HepG2 (cell line): Measurements from ENCODE around the gene COL9A3. TPM values are rescaled to one million over a fixed set of nuclear protein-coding genes. Genes with fewer than 3 reads are reported as not detected.
A peak's percentile ranks its signal among the peaks of the same experiment; 100 is the strongest.

Source experiments
- ATAC-seq: fragments of 200-7000 bp; cut with Tn5 transposase; 3 replicates; pipeline ENCODE4 v1.9.1; 2020; ENCODE audit warnings: mild to moderate bottlenecking, moderate library complexity
- BruUV-seq: library from RNA; stranded (reverse); fragments of 400-500 nt; replicated peaks from 2 replicates; lab custom pipeline; 2021; lab: Mats Ljungman, UMichigan
- CTCF ChIA-PET: fragments of 300-600 bp; formaldehyde crosslinking; extraction: SDS; loops from one replicate; lab custom pipeline; 2021; ENCODE audit warnings: low total read pairs, inconsistent platforms, low intra/inter-chr PET ratio; lab: Yijun Ruan, JAX
- POLR2A ChIA-PET: fragments of 350-600 bp; sonication (Branson Sonifier 250); formaldehyde crosslinking; loops from one replicate; lab custom pipeline; 2020; ENCODE audit warnings: antibody characterized with exemption, inconsistent platforms; lab: Yijun Ruan, JAX
- DNase-seq: peaks from one replicate; pipeline ENCODE4 v3.0.0-alpha.2; 2015; ENCODE audit warnings: low spot score
- FAIRE-seq: peaks from 3 replicates; lab custom pipeline; 2011; peaks lifted over from hg19 to GRCh38; lab: Jason Lieb, UNC
- H2AFZ ChIP-seq: one replicate; pipeline ENCODE4 v1.6.1; 2011; ENCODE audit warnings: low read length, inconsistent platforms
- H3K27ac ChIP-seq: fragments of 300-600 bp; 3 replicates; pipeline ENCODE4 v1.8.0; 2011; ENCODE audit warnings: mixed run types, mild to moderate bottlenecking, mixed read lengths, low read length, inconsistent platforms; ENCODE audit not compliant: insufficient read depth; ENCODE audit errors: extremely low read length
- H3K27me3 ChIP-seq, 2 experiments: fragments of 200-600 bp in 1 of 2; 2 replicates in 1 of 2; 3 replicates in 1 of 2; pipeline versions ENCODE4 v1.6.0 to v1.8.0; 2011; ENCODE audit warnings: low read length in 2 of 2, mild to moderate bottlenecking in 2 of 2, moderate library complexity in 2 of 2, inconsistent platforms in 1 of 2; ENCODE audit not compliant: insufficient read depth in 2 of 2, control insufficient read depth in 1 of 2
- H3K36me3 ChIP-seq, 2 experiments: fragments of 200-600 bp in 1 of 2; replicated peaks in 1 of 2; 2 replicates in 1 of 2; 3 replicates in 1 of 2; pipeline versions ENCODE4 v1.5.1 to v1.8.0; 2011; ENCODE audit warnings: low read length in 2 of 2, inconsistent platforms in 1 of 2; ENCODE audit not compliant: insufficient read depth in 2 of 2, control insufficient read depth in 1 of 2
- H3K4me1 ChIP-seq: 2 replicates; pipeline ENCODE4 v1.5.1; 2012; ENCODE audit warnings: low read length, inconsistent platforms; ENCODE audit not compliant: insufficient read depth
- H3K4me2 ChIP-seq: 2 replicates; pipeline ENCODE4 v1.6.0; 2011; ENCODE audit warnings: low read depth, low read length, inconsistent platforms
- H3K4me3 ChIP-seq, 3 experiments: fragments of 200-600 bp in 1 of 3; sonication (generic), shearing (Covaris generic) in 1 of 3; replicated peaks in 1 of 3; 2 replicates each; pipeline ENCODE4 v1.5.1; 2011 to 2016; ENCODE audit warnings: low read length in 3 of 3, inconsistent platforms in 2 of 3, low read depth in 2 of 3, mild to moderate bottlenecking in 2 of 3, control low read depth in 1 of 3, mixed read lengths in 1 of 3; ENCODE audit not compliant: insufficient read depth in 1 of 3
- H3K79me2 ChIP-seq: one replicate; pipeline ENCODE4 v1.6.1; 2011; ENCODE audit warnings: low read length, inconsistent platforms; ENCODE audit not compliant: insufficient read depth
- H3K9ac ChIP-seq: 2 replicates; pipeline ENCODE4 v1.6.0; 2011; ENCODE audit warnings: mild to moderate bottlenecking, low read depth, low read length, inconsistent platforms; ENCODE audit not compliant: insufficient read depth
- H3K9me3 ChIP-seq: 2 replicates; pipeline ENCODE4 v1.5.1; 2012; ENCODE audit warnings: mild to moderate bottlenecking, low read length
- H4K20me1 ChIP-seq: 2 replicates; pipeline ENCODE4 v1.6.0; 2011; ENCODE audit warnings: inconsistent platforms, mild to moderate bottlenecking, low read length, moderate library complexity; ENCODE audit not compliant: insufficient read depth
- HCFC1 ChIP-seq: fragments of 150-350 bp; IDR thresholded peaks from 2 replicates; pipeline ENCODE4 v1.6.1; 2014; ENCODE audit warnings: low read depth, low read length
- NCOR1 ChIP-seq: fragments of 200-600 bp; sonication (generic); IDR thresholded peaks from 2 replicates; pipeline ENCODE4 v1.7.0; 2017; ENCODE audit warnings: antibody characterized with exemption, low read length, borderline replicate concordance
- NFAT5 ChIP-seq: sonication (generic); formaldehyde crosslinking; IDR thresholded peaks from 2 replicates; pipeline ENCODE4 v1.4.0; 2020; ENCODE audit warnings: missing genetic modification reagents
- POLR2AphosphoS5 ChIP-seq: IDR thresholded peaks from 2 replicates; pipeline ENCODE4 v1.6.1; 2012; ENCODE audit warnings: low read depth, low read length
- SIN3A ChIP-seq: IDR thresholded peaks from 2 replicates; pipeline ENCODE4 v1.6.1; 2011; ENCODE audit warnings: low read depth, mild to moderate bottlenecking, control low read depth, low read length, borderline replicate concordance
- SIN3B ChIP-seq: fragments of 150-350 bp; IDR thresholded peaks from 2 replicates; pipeline ENCODE4 v1.6.1; 2014; ENCODE audit warnings: low read length
- TEAD2 ChIP-seq: sonication (generic); formaldehyde crosslinking; IDR thresholded peaks from 2 replicates; pipeline ENCODE4 v1.9.0; 2021; ENCODE audit warnings: missing genetic modification reagents
- ZBTB14 ChIP-seq: sonication (generic); formaldehyde crosslinking; IDR thresholded peaks from 2 replicates; pipeline ENCODE4 v1.4.0; 2020; ENCODE audit warnings: missing genetic modification reagents
- ZNF639 ChIP-seq: conservative IDR thresholded peaks from 2 replicates; pipeline ENCODE4 v1.6.1; 2018; ENCODE audit warnings: missing genetic modification reagents
- ZNF800 ChIP-seq: sonication (generic); formaldehyde crosslinking; IDR thresholded peaks from 2 replicates; pipeline ENCODE4 v1.4.0; 2020; ENCODE audit warnings: missing genetic modification reagents
- WGBS: methylation state at CpG from one replicate; pipeline ENCODE4 v1.1.6; 2017; ENCODE audit warnings: low lambda C conversion rate; 5-methylcytosine and 5-hydroxymethylcytosine counted together
- in situ Hi-C: cut with HindIII; loops from 2 replicates; pipeline ENCODE4 v1.10.0; 2017; ENCODE audit warnings: low pct_unique_long_range_greater_than_20kb; ENCODE audit not compliant: extremely low pct_ligation_motif_present
- intact Hi-C: fragments of 100-400 bp; cut with micrococcal nuclease; formaldehyde crosslinking; loops from one replicate; pipeline ENCODE4 v1.10.0; 2022; ENCODE audit not compliant: unreplicated experiment
- polyA plus RNA-seq, 8 experiments: library from polyadenylated mRNA; depleted of rRNA in 3 of 8; stranded (reverse) in 7 of 8; unstranded in 1 of 8; fragments of >200 nt; fragmentation: Illumina TruSeq in 4 of 8; extraction: Trizol in 4 of 8; gene quantifications; 2 replicates each; pipeline versions ENCODE4 v1.2.1 to v1.2.3, GENCODE V29; 2011 to 2016; ENCODE audit warnings: low read depth in 4 of 8, missing spikeins in 1 of 8, mixed read lengths in 1 of 8; ENCODE audit not compliant: insufficient read depth in 1 of 8
- total RNA-seq, 5 experiments: library from RNA; depleted of rRNA; stranded (reverse); fragments of >200 nt; fragmentation: Illumina TruSeq; extraction: Trizol; gene quantifications; 2 replicates each; pipeline ENCODE4 v1.2.3, GENCODE V29; 2016; ENCODE audit warnings: low read depth in 1 of 5

Gene COL9A3
- total and polyA plus RNA-seq, 2 of the 13 experiments (the other 11 are each of a cell fraction or from before 2014, with no cell fraction given), result 155 to 204 TPM

GRCh38 chr20:62808211-62808865 is 8.5 kb upstream of the COL9A3 start:
- in situ Hi-C loops (no loop called here), intact Hi-C loops (loop anchor here (5.0 kb wide), 1 partner anchor 186 kb away; no protein-coding TSS in a partner anchor)
- H3K4me3 ChIP-seq, result no peak overlapping the region
- peaks cover 38% of the 10 kb centered on the region for H3K4me1 ChIP-seq
- DNase-seq (peak; percentile 66), FAIRE-seq (peak; percentile 48), ATAC-seq (peak; percentile 18)
- no peak overlapping the region for H3K27ac ChIP-seq
- no peak overlapping the region for H3K4me2 ChIP-seq
- no peak overlapping the region for H3K9ac ChIP-seq
- POLR2A ChIA-PET, result interaction anchor here (0.9 to 6.6 kb wide), 4 partner anchors 10 to 29 kb away, joined by 3 to 110 read pairs (median 10); partner anchors contain the start of gene MRGBP
- CTCF ChIA-PET, result interaction anchor here (0.7 to 2.1 kb wide), 7 partner anchors 8 to 184 kb away, joined by 3 to 25 read pairs (median 5); no protein-coding TSS in a partner anchor
- no peaks in the 10 kb centered on the region for H3K9me3 ChIP-seq
- H4K20me1 ChIP-seq, result peaks cover 15% of the 10 kb centered on the region; the same call in 1 of the 2 replicates
- peaks cover 24% of the 10 kb centered on the region for H3K79me2 ChIP-seq
- no TSS peak for BruUV-seq
- H3K27me3 ChIP-seq, result no peaks in the 10 kb centered on the region
- WGBS, result 74% methylated on average over 16 of the region's 21 CpGs
- no peak overlapping the region for H2AFZ ChIP-seq
- peaks cover 45 to 62% of the 10 kb centered on the region in 2 experiments for H3K36me3 ChIP-seq
- TF ChIP-seq ZBTB14 (CRISPR knock-in tag), result peak; percentile 32; the same call in 1 of the 2 replicates
- TF ChIP-seq SIN3B, result 0 out of 2 replicates have a peak, but pooled peaks have one; percentile 31
- peak; percentile 46; the same call in 1 of the 2 replicates for TF ChIP-seq ZNF800 (CRISPR knock-in tag)
- TF ChIP-seq HCFC1, result no peak
- no peak for TF ChIP-seq SIN3A
- no peak for TF ChIP-seq NCOR1
- 0 out of 2 replicates have a peak, but pooled peaks have one; percentile 12 for TF ChIP-seq NFAT5 (CRISPR knock-in tag)
- no peak for TF ChIP-seq TEAD2 (CRISPR knock-in tag)
- no peak for TF ChIP-seq POLR2AphosphoS5
- 0 out of 2 replicates have a peak, but pooled peaks have one; percentile 32 for TF ChIP-seq ZNF639
